H9 (cell line): ENCODE data around the gene GRIA4. TPM values are rescaled to one million over a fixed set of nuclear protein-coding genes. Genes with fewer than 3 reads are reported as not detected.

Source experiments
- DNase-seq: peaks from one replicate; pipeline ENCODE4 v3.0.0-alpha.2; 2017
- H2AFZ ChIP-seq: one replicate; pipeline ENCODE4 v1.6.1; 2013; ENCODE audit warnings: mild to moderate bottlenecking, low read length, control low read depth, moderate library complexity
- H2AK5ac ChIP-seq: 2 replicates; pipeline ENCODE4 v1.6.1; 2013; ENCODE audit warnings: low read length, control low read depth, mixed read lengths; ENCODE audit not compliant: insufficient read length
- H2BK120ac ChIP-seq: one replicate; pipeline ENCODE4 v1.6.1; 2013; ENCODE audit warnings: low read depth, mild to moderate bottlenecking, low read length, control low read depth, inconsistent platforms; ENCODE audit not compliant: poor library complexity, severe bottlenecking
- H2BK12ac ChIP-seq: 2 replicates; pipeline ENCODE4 v1.6.1; 2013; ENCODE audit warnings: low read length, control low read depth, mixed read lengths, low read depth; ENCODE audit not compliant: insufficient read length
- H2BK15ac ChIP-seq: 2 replicates; pipeline ENCODE4 v1.6.1; 2013; ENCODE audit warnings: low read depth, low read length, control low read depth
- H2BK20ac ChIP-seq: one replicate; pipeline ENCODE4 v1.6.1; 2013; ENCODE audit warnings: low read depth, mild to moderate bottlenecking, low read length, control low read depth, inconsistent platforms; ENCODE audit not compliant: poor library complexity, severe bottlenecking
- H2BK5ac ChIP-seq: 2 replicates; pipeline ENCODE4 v1.6.1; 2013; ENCODE audit warnings: low read length, control low read depth, mixed read lengths; ENCODE audit not compliant: insufficient read length
- H3K14ac ChIP-seq: 2 replicates; pipeline ENCODE4 v1.6.1; 2013; ENCODE audit warnings: low read length, control low read depth; ENCODE audit not compliant: insufficient read depth
- H3K18ac ChIP-seq: 2 replicates; pipeline ENCODE4 v1.6.1; 2013; ENCODE audit warnings: low read depth, mild to moderate bottlenecking, mixed read lengths, low read length, control low read depth; ENCODE audit not compliant: insufficient read length
- H3K23ac ChIP-seq: 2 replicates; pipeline ENCODE4 v1.6.1; 2013; ENCODE audit warnings: low read length, control low read depth, mixed read lengths, low read depth; ENCODE audit not compliant: insufficient read length
- H3K23me2 ChIP-seq: 2 replicates; pipeline ENCODE4 v1.6.1; 2013; ENCODE audit warnings: low read depth, mild to moderate bottlenecking, mixed read lengths, low read length, control low read depth; ENCODE audit not compliant: insufficient read length, poor library complexity, severe bottlenecking
- H3K27ac ChIP-seq: 2 replicates; pipeline ENCODE4 v1.5.1; 2013; ENCODE audit warnings: low read length, control low read depth, mixed read lengths, low read depth; ENCODE audit not compliant: insufficient read length
- H3K27me3 ChIP-seq: 2 replicates; pipeline ENCODE4 v1.6.1; 2013; ENCODE audit warnings: low read length, control low read depth, inconsistent platforms; ENCODE audit not compliant: insufficient read depth
- H3K4ac ChIP-seq: 2 replicates; pipeline ENCODE4 v1.6.1; 2013; ENCODE audit warnings: low read depth, mild to moderate bottlenecking, control low read depth, inconsistent platforms, low read length, moderate library complexity
- H3K4me1 ChIP-seq: 2 replicates; pipeline ENCODE4 v1.6.1; 2013; ENCODE audit warnings: low read length, control low read depth, inconsistent platforms; ENCODE audit not compliant: insufficient read depth
- H3K4me2 ChIP-seq: 2 replicates; pipeline ENCODE4 v1.6.1; 2013; ENCODE audit warnings: low read length, control low read depth, mixed read lengths; ENCODE audit not compliant: insufficient read length, insufficient read depth
- H3K56ac ChIP-seq: 2 replicates; pipeline ENCODE4 v1.6.1; 2013; ENCODE audit warnings: low read depth, mild to moderate bottlenecking, mixed read lengths, low read length, control low read depth; ENCODE audit not compliant: insufficient read length
- H3K79me1 ChIP-seq: 2 replicates; pipeline ENCODE4 v1.6.1; 2013; ENCODE audit warnings: low read depth, mild to moderate bottlenecking, moderate library complexity, low read length, control low read depth, inconsistent platforms; ENCODE audit not compliant: insufficient read depth, poor library complexity, severe bottlenecking
- H3K79me2 ChIP-seq: 2 replicates; pipeline ENCODE4 v1.6.1; 2013; ENCODE audit warnings: low read length, control low read depth, inconsistent platforms; ENCODE audit not compliant: insufficient read depth
- H3K9ac ChIP-seq: 2 replicates; pipeline ENCODE4 v1.6.1; 2013; ENCODE audit warnings: low read length, control low read depth, mixed read lengths; ENCODE audit not compliant: insufficient read length; ENCODE audit errors: extremely low read depth
- H3K9me3 ChIP-seq: one replicate; pipeline ENCODE4 v1.6.1; 2013; ENCODE audit warnings: low read depth, low read length, inconsistent platforms; ENCODE audit not compliant: control insufficient read depth
- H3T11ph ChIP-seq: one replicate; pipeline ENCODE4 v1.6.1; 2013; ENCODE audit warnings: mild to moderate bottlenecking, low read length, control low read depth, inconsistent platforms
- H4K20me1 ChIP-seq: one replicate; pipeline ENCODE4 v1.6.1; 2013; ENCODE audit not compliant: control insufficient read depth, insufficient read length, insufficient read depth
- H4K5ac ChIP-seq: 2 replicates; pipeline ENCODE4 v1.6.1; 2013; ENCODE audit warnings: low read depth, mild to moderate bottlenecking, mixed read lengths, low read length, control low read depth; ENCODE audit not compliant: insufficient read length
- H4K8ac ChIP-seq: replicated peaks from 2 replicates; pipeline ENCODE4 v1.6.1; 2013; ENCODE audit warnings: low read length, control low read depth, mixed read lengths, low read depth; ENCODE audit not compliant: insufficient read length
- H4K91ac ChIP-seq: 2 replicates; pipeline ENCODE4 v1.6.1; 2013; ENCODE audit warnings: low read depth, mild to moderate bottlenecking, moderate library complexity, mixed read lengths, low read length, control low read depth; ENCODE audit not compliant: insufficient read length
- H3K27ac Mint-ChIP-seq, 3 experiments: 2 replicates in 2 of 3; 3 replicates in 1 of 3; pipeline ENCODE4 v1.8.0; 2020 to 2021; ENCODE audit warnings: mixed read lengths in 3 of 3, mild to moderate bottlenecking in 1 of 3, moderate library complexity in 1 of 3
- H3K27me3 Mint-ChIP-seq: 2 replicates; pipeline ENCODE4 v1.8.0; 2021; ENCODE audit warnings: low read depth, mild to moderate bottlenecking, moderate library complexity, mixed read lengths
- H3K36me3 Mint-ChIP-seq, 3 experiments: 2 replicates in 2 of 3; 3 replicates in 1 of 3; pipeline ENCODE4 v1.8.0; 2020 to 2021; ENCODE audit warnings: low read depth in 3 of 3, mixed read lengths in 3 of 3; ENCODE audit not compliant: insufficient read depth in 1 of 3
- H3K4me1 Mint-ChIP-seq, 2 experiments: 2 replicates each; pipeline ENCODE4 v1.8.0; 2020; ENCODE audit warnings: mixed read lengths in 2 of 2
- H3K4me3 Mint-ChIP-seq, 2 experiments: 2 replicates in 1 of 2; 3 replicates in 1 of 2; pipeline ENCODE4 v1.8.0; 2020 to 2021; ENCODE audit warnings: mild to moderate bottlenecking in 2 of 2, mixed read lengths in 2 of 2, moderate library complexity in 1 of 2
- H3K9me3 Mint-ChIP-seq, 2 experiments: 2 replicates in 1 of 2; 3 replicates in 1 of 2; pipeline ENCODE4 v1.8.0; 2020; ENCODE audit warnings: mild to moderate bottlenecking in 2 of 2, mixed read lengths in 2 of 2, moderate library complexity in 1 of 2
- WGBS: extraction: QIAGEN DNeasy Blood & Tissue Kit; methylation state at CpG from one replicate; pipeline ENCODE4 v1.1.7; 2013; ENCODE audit warnings: missing lambda C conversion rate, low lambda C conversion rate, mixed read lengths; ENCODE audit not compliant: insufficient read length; ENCODE audit errors: extremely low coverage; 5-methylcytosine and 5-hydroxymethylcytosine counted together
- total RNA-seq: library from RNA; stranded (reverse); gene quantifications from 2 replicates; pipeline ENCODE4 v1.2.1, GENCODE V29; 2021
- TF ChIP-seq, protein P1 (sequence below): fragments of 200-600 bp; sonication (generic); conservative IDR thresholded peaks from 3 replicates; pipeline ENCODE4 v1.8.0; 2021; ENCODE audit warnings: antibody characterized with exemption, mild to moderate bottlenecking

Gene GRIA4
- total RNA-seq, 1 experiment from 2014 or later: 0.83 TPM

DNA sequence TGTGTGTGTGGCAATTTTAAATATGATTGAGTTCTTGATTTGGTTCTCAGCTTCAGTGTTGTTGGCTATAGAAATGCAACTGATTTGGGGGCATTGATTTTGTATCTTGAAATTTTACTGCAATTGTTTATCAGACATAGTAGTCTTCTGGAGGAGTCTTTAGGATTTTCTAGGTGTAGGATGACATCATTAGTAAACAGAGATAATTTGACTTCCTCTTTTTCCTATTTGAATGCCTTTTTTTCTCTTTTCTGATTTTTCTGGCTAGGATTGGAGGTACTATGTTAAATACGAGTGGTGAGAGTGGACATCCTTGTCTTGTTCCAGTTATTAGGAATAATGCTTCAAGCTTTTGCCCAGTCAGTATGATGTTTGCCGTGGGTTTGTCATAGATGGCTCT is 287.3 kb downstream of the GRIA4 start:
- Histone ChIP-seq H2AK5ac (no peak overlapping the region), H2BK12ac (no peak overlapping the region), H3K79me2 (no peaks in the 10 kb centered on the region), H3K9me3 (no peaks in the 10 kb centered on the region), H2BK5ac (no peak overlapping the region), H2AFZ (no peak overlapping the region), H4K5ac (no peak overlapping the region), H3K14ac (no peak overlapping the region), H3K27ac (no peak overlapping the region), H3K4me2 (no peak overlapping the region), H3K4me1 (peaks cover 5% of the 10 kb centered on the region), H3T11ph (no peak overlapping the region), H3K56ac (no peak overlapping the region), H2BK15ac (no peak overlapping the region), H2BK20ac (no peak overlapping the region), H3K9ac (no peak overlapping the region), H3K4ac (no peak overlapping the region), H3K18ac (no peak overlapping the region), H2BK120ac (no peak overlapping the region), H3K23ac (no peak overlapping the region), H4K8ac (no peak overlapping the region), H3K27me3 (no peaks in the 10 kb centered on the region), H3K79me1 (no peaks in the 10 kb centered on the region), H3K23me2 (no peaks in the 10 kb centered on the region), H4K91ac (no peak overlapping the region), H4K20me1 (no peaks in the 10 kb centered on the region)
- no peaks in the 10 kb centered on the region for H3K27me3 Mint-ChIP-seq
- peaks cover 10 to 11% of the 10 kb centered on the region in 2 experiments for H3K4me1 Mint-ChIP-seq
- DNase-seq: no peak
- H3K9me3 Mint-ChIP-seq: no peaks in the 10 kb centered on the region; a peak in 1 of 5 replicates
- H3K4me3 Mint-ChIP-seq: no peak overlapping the region
- TF ChIP-seq, protein P1, sequence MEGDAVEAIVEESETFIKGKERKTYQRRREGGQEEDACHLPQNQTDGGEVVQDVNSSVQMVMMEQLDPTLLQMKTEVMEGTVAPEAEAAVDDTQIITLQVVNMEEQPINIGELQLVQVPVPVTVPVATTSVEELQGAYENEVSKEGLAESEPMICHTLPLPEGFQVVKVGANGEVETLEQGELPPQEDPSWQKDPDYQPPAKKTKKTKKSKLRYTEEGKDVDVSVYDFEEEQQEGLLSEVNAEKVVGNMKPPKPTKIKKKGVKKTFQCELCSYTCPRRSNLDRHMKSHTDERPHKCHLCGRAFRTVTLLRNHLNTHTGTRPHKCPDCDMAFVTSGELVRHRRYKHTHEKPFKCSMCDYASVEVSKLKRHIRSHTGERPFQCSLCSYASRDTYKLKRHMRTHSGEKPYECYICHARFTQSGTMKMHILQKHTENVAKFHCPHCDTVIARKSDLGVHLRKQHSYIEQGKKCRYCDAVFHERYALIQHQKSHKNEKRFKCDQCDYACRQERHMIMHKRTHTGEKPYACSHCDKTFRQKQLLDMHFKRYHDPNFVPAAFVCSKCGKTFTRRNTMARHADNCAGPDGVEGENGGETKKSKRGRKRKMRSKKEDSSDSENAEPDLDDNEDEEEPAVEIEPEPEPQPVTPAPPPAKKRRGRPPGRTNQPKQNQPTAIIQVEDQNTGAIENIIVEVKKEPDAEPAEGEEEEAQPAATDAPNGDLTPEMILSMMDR: no peak
- no CpG with 5 or more reads among the region's 2 CpGs for WGBS
- no peak overlapping the region for H3K27ac Mint-ChIP-seq
- H3K36me3 Mint-ChIP-seq: peaks cover 0 to 2% (median 0%) of the 10 kb centered on the region in 3 experiments; a peak in 1 of 7 replicates
